Right lobe of liver (tissue), 6 donors: Measurements from ENCODE around the gene ELOVL5. TPM values are rescaled to one million over a fixed set of nuclear protein-coding genes. Genes with fewer than 3 reads are reported as not detected.

Experiments used
- ATAC-seq, 4 donors: fragments of 200-7000 bp; cut with Tn5 transposase; one replicate each; pipeline ENCODE4 v1.9.1; 2020; ENCODE audit warnings: mild to moderate bottlenecking in 4 of 4, moderate library complexity in 4 of 4
- DNase-seq, 3 donors: peaks; one replicate each; pipeline ENCODE4 v3.0.0-alpha.2; 2020
- H3K27ac ChIP-seq, 3 donors: fragments of 200-600 bp; one replicate each; pipeline ENCODE4 v1.8.0; 2022
- H3K27me3 ChIP-seq, 2 donors: fragments of 200-600 bp; one replicate each; pipeline ENCODE4 v1.8.0; 2022
- H3K36me3 ChIP-seq, 4 donors: fragments of 200-600 bp; sonication (generic) in 1 of 4; one replicate each; pipeline versions ENCODE4 v1.5.1 to v1.8.0; 2017 to 2022; ENCODE audit warnings: control low read depth in 1 of 4
- H3K4me1 ChIP-seq, 4 donors: fragments of 200-600 bp; sonication (generic) in 1 of 4; one replicate each; pipeline versions ENCODE4 v1.5.1 to v1.8.0; 2017 to 2022; ENCODE audit warnings: control low read depth in 1 of 4
- H3K4me3 ChIP-seq, 3 donors: fragments of 200-600 bp; one replicate each; pipeline ENCODE4 v1.8.0; 2022
- H3K9me3 ChIP-seq, 4 donors: fragments of 200-600 bp; sonication (generic) in 1 of 4; one replicate each; pipeline versions ENCODE4 v1.5.1 to v1.8.0; 2017 to 2022; ENCODE audit warnings: control low read depth in 1 of 4
- POLR2A ChIP-seq: fragments of 450-650 bp; IDR thresholded peaks from one replicate; pipeline ENCODE4 v1.6.1; 2017; ENCODE audit warnings: antibody characterized with exemption, mild to moderate bottlenecking
- WGBS: methylation state at CpG from one replicate; pipeline ENCODE4 v1.1.6; 2018; ENCODE audit warnings: low coverage, low lambda C conversion rate; ENCODE audit not compliant: insufficient coverage; ENCODE audit errors: missing lambda C conversion rate; 5-methylcytosine and 5-hydroxymethylcytosine counted together
- intact Hi-C, 2 donors: fragments of 100-400 bp; cut with DNase I; formaldehyde crosslinking; loops; one replicate each; pipeline versions ENCODE4 v1.11.2 to v1.14.1; 2022
- total RNA-seq, 6 experiments: library from RNA; depleted of rRNA in 2 of 6; stranded (reverse); fragments of >200 nt in 2 of 6; fragmentation: NEBNext Ultra II Directional in 3 of 6; extraction: Animal tissue kit (Norgen Biotek cat#: 25700) in 3 of 6; gene quantifications; one replicate each; pipeline versions ENCODE4 v1.1.0 to v1.2.4, GENCODE V29; 2016 to 2023
- TF ChIP-seq, protein P1 (sequence below), 4 donors: fragments of 200-600 bp in 3 of 4; fragments of 450-650 bp in 1 of 4; IDR thresholded peaks; one replicate each; pipeline versions ENCODE4 v1.5.1 to v1.8.0; 2016 to 2022; ENCODE audit warnings: antibody characterized with exemption in 4 of 4, mild to moderate bottlenecking in 2 of 4
- donor health status: DM: no; HTN: yes; CAD: no.
- donor health status: DM: no; HTN: no; CAD: no.
- donor health status: DM: no; HTN: no; CAD: no.
- donor health status: DM: no; HTN: yes; CAD: no.
- donor health status: DM: no; HTN: yes; CAD: no.

The ELOVL5 gene
- total RNA-seq, 6 experiments from 2014 or later: 48.5 to 117 (median 55.7) TPM

- TF ChIP-seq POLR2A: no peak
- TF ChIP-seq, protein P1, sequence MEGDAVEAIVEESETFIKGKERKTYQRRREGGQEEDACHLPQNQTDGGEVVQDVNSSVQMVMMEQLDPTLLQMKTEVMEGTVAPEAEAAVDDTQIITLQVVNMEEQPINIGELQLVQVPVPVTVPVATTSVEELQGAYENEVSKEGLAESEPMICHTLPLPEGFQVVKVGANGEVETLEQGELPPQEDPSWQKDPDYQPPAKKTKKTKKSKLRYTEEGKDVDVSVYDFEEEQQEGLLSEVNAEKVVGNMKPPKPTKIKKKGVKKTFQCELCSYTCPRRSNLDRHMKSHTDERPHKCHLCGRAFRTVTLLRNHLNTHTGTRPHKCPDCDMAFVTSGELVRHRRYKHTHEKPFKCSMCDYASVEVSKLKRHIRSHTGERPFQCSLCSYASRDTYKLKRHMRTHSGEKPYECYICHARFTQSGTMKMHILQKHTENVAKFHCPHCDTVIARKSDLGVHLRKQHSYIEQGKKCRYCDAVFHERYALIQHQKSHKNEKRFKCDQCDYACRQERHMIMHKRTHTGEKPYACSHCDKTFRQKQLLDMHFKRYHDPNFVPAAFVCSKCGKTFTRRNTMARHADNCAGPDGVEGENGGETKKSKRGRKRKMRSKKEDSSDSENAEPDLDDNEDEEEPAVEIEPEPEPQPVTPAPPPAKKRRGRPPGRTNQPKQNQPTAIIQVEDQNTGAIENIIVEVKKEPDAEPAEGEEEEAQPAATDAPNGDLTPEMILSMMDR (IDR thresholded peaks at IDR 0.05): no peak
- H3K4me3 ChIP-seq: no peak overlapping the region
- H3K9me3 ChIP-seq: no peaks in the 10 kb centered on the region
- intact Hi-C loops: no loop called here
- no peak overlapping the region for H3K27ac ChIP-seq
- no peaks in the 10 kb centered on the region for H3K4me1 ChIP-seq
- 65% methylated on average over 3 of the region's 3 CpGs for WGBS
- no peaks in the 10 kb centered on the region for H3K27me3 ChIP-seq
- DNase-seq (no peak), ATAC-seq (peak in 1 of 4 donors; percentile 23)
- H3K36me3 ChIP-seq: no peaks in the 10 kb centered on the region
Measured at GRCh38 chr6:53236241-53236640, 112.5 kb downstream of the ELOVL5 start.

- Histone ChIP-seq H3K4me1 (no peaks in the 10 kb centered on the region), H3K36me3 (no peaks in the 10 kb centered on the region), H3K9me3 (no peaks in the 10 kb centered on the region), H3K4me3 (no peak overlapping the region), H3K27me3 (no peaks in the 10 kb centered on the region), H3K27ac (no peak overlapping the region)
- WGBS: 82% methylated on average over 5 of the region's 5 CpGs
- ATAC-seq: no peak
- intact Hi-C loops: no loop called here
- TF ChIP-seq POLR2A: no peak
- TF ChIP-seq, protein P1 (IDR thresholded peaks at IDR 0.05): no peak
- DNase-seq: no peak
Measured at GRCh38 chr6:53235508-53235907, 113.2 kb downstream of the ELOVL5 start.

DNA sequence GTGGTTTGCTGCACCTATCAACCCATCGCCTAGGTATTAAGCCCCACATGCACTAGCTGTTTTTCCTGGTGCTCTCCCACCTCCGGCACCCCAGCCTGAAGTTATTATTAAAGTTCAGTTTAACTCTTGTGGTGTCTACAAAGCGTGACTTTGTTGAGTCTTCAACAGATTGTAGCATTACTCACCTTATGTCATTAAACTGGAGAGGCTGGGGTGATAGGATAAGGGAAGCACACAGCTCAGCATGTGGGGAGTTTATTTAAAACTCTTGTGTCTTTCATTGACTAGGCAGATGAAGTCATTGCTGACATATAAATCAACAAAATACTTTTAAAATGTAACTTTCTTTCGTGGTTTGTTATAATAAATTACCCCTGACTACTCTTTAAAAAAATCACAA, 115.4 kb downstream of the ELOVL5 start:
- intact Hi-C loops: no loop called here
- H3K4me3 ChIP-seq: no peak overlapping the region
- DNase-seq (no peak), ATAC-seq (no peak)
- H3K27me3 ChIP-seq: no peaks in the 10 kb centered on the region
- H3K36me3 ChIP-seq: no peaks in the 10 kb centered on the region
- TF ChIP-seq, protein P1 (IDR thresholded peaks at IDR 0.05): no peak
- no peak for TF ChIP-seq POLR2A
- H3K9me3 ChIP-seq: no peaks in the 10 kb centered on the region
- H3K4me1 ChIP-seq: no peaks in the 10 kb centered on the region
- WGBS: 88% methylated on average over 4 of the region's 4 CpGs
- H3K27ac ChIP-seq: no peak overlapping the region

DNA sequence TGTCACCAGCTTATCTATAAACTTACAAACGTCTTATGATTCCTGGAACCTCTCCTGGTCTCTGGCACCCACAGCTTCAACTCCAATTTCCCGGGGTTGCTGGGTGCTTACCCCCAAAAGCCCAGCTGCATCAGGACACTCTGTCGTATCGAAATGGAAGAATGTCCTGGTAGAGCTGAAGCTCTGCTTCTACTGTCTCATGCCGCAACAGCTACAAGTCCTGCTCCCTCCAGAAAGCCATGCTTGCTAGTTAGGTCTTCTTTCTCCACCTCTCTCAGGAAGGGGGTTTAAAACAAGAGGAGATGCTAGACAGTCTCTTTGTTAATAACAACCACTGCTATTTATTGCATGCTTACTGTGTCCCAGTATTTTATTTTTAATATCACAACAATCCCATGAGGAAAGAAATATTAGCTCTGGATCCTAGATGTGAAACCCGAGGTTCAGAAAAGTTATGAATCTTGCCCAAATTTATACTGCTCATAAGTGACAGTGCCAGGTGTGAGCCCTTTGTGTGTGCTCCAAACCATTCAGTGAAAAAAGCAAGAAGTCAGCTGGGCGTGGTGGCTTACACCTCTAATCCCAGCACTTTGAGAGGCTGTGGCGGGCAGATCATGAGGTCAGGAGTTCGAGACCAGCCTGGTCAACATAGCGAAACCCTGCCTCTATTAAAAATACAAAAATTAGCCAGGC, 117.8 kb downstream of the ELOVL5 start:
- Histone ChIP-seq H3K9me3 (no peaks in the 10 kb centered on the region), H3K4me3 (no peak overlapping the region), H3K27ac (no peak overlapping the region), H3K36me3 (no peaks in the 10 kb centered on the region), H3K27me3 (no peaks in the 10 kb centered on the region), H3K4me1 (no peaks in the 10 kb centered on the region)
- no peak for DNase-seq
- 61% methylated on average over 4 of the region's 10 CpGs for WGBS
- no peak for TF ChIP-seq POLR2A
- TF ChIP-seq, protein P1 (IDR thresholded peaks at IDR 0.05): no peak
- intact Hi-C loops: no loop called here
- no peak for ATAC-seq
